GM12878 (cell line): ENCODE data around the gene HERPUD2. TPM values are rescaled to one million over a fixed set of nuclear protein-coding genes. Genes with fewer than 3 reads are reported as not detected.
A peak's percentile ranks its signal among the peaks of the same experiment; 100 is the strongest.

Experiments
- ATAC-seq: fragments of 200-7000 bp; cut with Tn5 transposase; 3 replicates; pipeline ENCODE4 v1.9.1; 2020; ENCODE audit warnings: mild to moderate bottlenecking, moderate library complexity
- BruUV-seq: library from RNA; stranded (reverse); fragments of 400-500 nt; replicated peaks from 2 replicates; lab custom pipeline; 2021; lab: Mats Ljungman, UMichigan
- CTCF ChIA-PET: fragments of 300-600 bp; sonication (Branson Sonifier 250); formaldehyde crosslinking; extraction: SDS; loops from one replicate; lab custom pipeline; 2021; ENCODE audit warnings: inconsistent platforms; lab: Yijun Ruan, JAX
- POLR2A ChIA-PET: fragments of 350-600 bp; formaldehyde crosslinking; extraction: SDS; loops from one replicate; lab custom pipeline; 2021; ENCODE audit warnings: inconsistent platforms; lab: Charles Lee
- RAD21 ChIA-PET: fragments of 300-600 bp; sonication (Branson Sonifier 250); formaldehyde crosslinking; loops from one replicate; lab custom pipeline; 2023; ENCODE audit warnings: antibody characterized with exemption; ENCODE audit not compliant: unreplicated experiment; lab: Charles Lee
- SMC1A ChIA-PET: fragments of 300-600 bp; sonication (Branson Sonifier 250); formaldehyde crosslinking; loops from one replicate; lab custom pipeline; 2023; ENCODE audit not compliant: unreplicated experiment, uncharacterized antibody; lab: Charles Lee
- DNase-seq: peaks from one replicate; pipeline ENCODE4 v3.0.0-alpha.2; 2011; ENCODE audit warnings: low read depth, low spot score
- FAIRE-seq: peaks from 3 replicates; lab custom pipeline; 2011; peaks lifted over from hg19 to GRCh38; lab: Jason Lieb, UNC
- H2AFZ ChIP-seq: 2 replicates; pipeline ENCODE4 v1.6.0; 2011; ENCODE audit warnings: low read depth, low read length, control low read depth; ENCODE audit not compliant: control insufficient read depth
- H3K27ac ChIP-seq: 2 replicates; pipeline ENCODE4 v1.5.1; 2011; ENCODE audit warnings: control low read depth; ENCODE audit not compliant: control insufficient read depth, insufficient read depth
- H3K27me3 ChIP-seq, 2 experiments: replicated peaks in 1 of 2; 2 replicates each; pipeline versions ENCODE4 v1.6.0 to v1.6.1; 2011; ENCODE audit warnings: low read length in 1 of 2; ENCODE audit not compliant: control insufficient read depth in 2 of 2, insufficient read depth in 2 of 2
- H3K36me3 ChIP-seq, 2 experiments: 2 replicates each; pipeline ENCODE4 v1.5.1; 2011; ENCODE audit warnings: low read length in 1 of 2; ENCODE audit not compliant: control insufficient read depth in 2 of 2, insufficient read depth in 2 of 2
- H3K4me1 ChIP-seq: 2 replicates; pipeline ENCODE4 v1.6.1; 2011; ENCODE audit warnings: mild to moderate bottlenecking, low read length, moderate library complexity, mixed read lengths; ENCODE audit not compliant: control insufficient read depth, insufficient read depth
- H3K4me2 ChIP-seq: 2 replicates; pipeline ENCODE4 v1.6.0; 2011; ENCODE audit warnings: control low read depth; ENCODE audit not compliant: control insufficient read depth, insufficient read depth
- H3K4me3 ChIP-seq: fragments of 200-600 bp; sonication (generic); 2 replicates; pipeline ENCODE4 v1.5.1; 2016
- H3K79me2 ChIP-seq: 2 replicates; pipeline ENCODE4 v1.6.0; 2011; ENCODE audit warnings: low read length; ENCODE audit not compliant: control insufficient read depth, insufficient read depth
- H3K9ac ChIP-seq: 2 replicates; pipeline ENCODE4 v1.8.0; 2011; ENCODE audit warnings: low read length, control low read depth, mixed read lengths; ENCODE audit not compliant: control insufficient read depth, insufficient read depth
- H3K9me3 ChIP-seq: replicated peaks from 3 replicates; pipeline ENCODE4 v1.5.1; 2011; ENCODE audit warnings: mild to moderate bottlenecking, low read length; ENCODE audit not compliant: control insufficient read depth, insufficient read depth
- H4K20me1 ChIP-seq: 2 replicates; pipeline ENCODE4 v1.6.0; 2011; ENCODE audit not compliant: control insufficient read depth, insufficient read depth
- SPI1 ChIP-seq: IDR thresholded peaks from 2 replicates; pipeline ENCODE4 v1.6.1; 2011; ENCODE audit warnings: low read depth, mild to moderate bottlenecking, low read length, moderate library complexity, borderline replicate concordance; ENCODE audit not compliant: insufficient read depth
- SREBF2 ChIP-seq: IDR thresholded peaks from 2 replicates; pipeline ENCODE4 v1.6.1; 2012; ENCODE audit warnings: mild to moderate bottlenecking, low read length
- SRF ChIP-seq, 2 experiments: IDR thresholded peaks; 2 replicates each; pipeline ENCODE4 v1.6.1; 2011; ENCODE audit warnings: low read depth in 2 of 2, low read length in 2 of 2, mild to moderate bottlenecking in 1 of 2, moderate library complexity in 1 of 2
- YBX1 ChIP-seq: fragments of 450-650 bp; IDR thresholded peaks from 2 replicates; pipeline ENCODE4 v1.6.1; 2016; ENCODE audit warnings: antibody characterized with exemption
- WGBS: methylation state at CpG from one replicate; pipeline ENCODE4 v1.1.6; 2016; ENCODE audit warnings: low lambda C conversion rate; ENCODE audit not compliant: insufficient replicate concordance, insufficient coverage; ENCODE audit errors: missing lambda C conversion rate; 5-methylcytosine and 5-hydroxymethylcytosine counted together
- in situ Hi-C: fragments of 300-500 bp; cut with MboI; formaldehyde crosslinking; loops from 9 replicates; pipeline ENCODE4 v1.14.3; 2018; ENCODE audit warnings: mixed read lengths
- intact Hi-C: fragments of 100-400 bp; cut with micrococcal nuclease; formaldehyde crosslinking; loops from one replicate; pipeline ENCODE4 v1.14.2; 2022; ENCODE audit not compliant: unreplicated experiment
- polyA plus RNA-seq, 11 experiments: library from polyadenylated mRNA; depleted of rRNA in 4 of 11; unstranded in 6 of 11; stranded (reverse) in 5 of 11; fragments of >200 nt; fragmentation: Nextera tagmentation in 4 of 11; fragmentation: Illumina TruSeq in 1 of 11; extraction: Ambion mirVana in 4 of 11; extraction: Trizol in 1 of 11; gene quantifications; 1 replicate in 1 of 11; 2 replicates in 10 of 11; pipeline versions ENCODE4 v1.2.1 to v1.2.3, GENCODE V29; 2011 to 2016; ENCODE audit warnings: inconsistent platforms in 2 of 11, missing spikeins in 2 of 11, low read depth in 1 of 11
- total RNA-seq, 4 experiments: library from RNA; depleted of rRNA in 3 of 4; stranded (reverse); fragments of >200 nt in 3 of 4; fragmentation: Illumina TruSeq in 1 of 4; extraction: Trizol in 1 of 4; gene quantifications; 2 replicates each; pipeline versions ENCODE4 v1.2.1 to v1.2.3, GENCODE V29; 2013 to 2021

The HERPUD2 gene
- total and polyA plus RNA-seq, 10 of the 15 experiments (the other 5 are each of a cell fraction or from before 2014, with no cell fraction given), result 4.7 to 69.6 (median 13.9) TPM

GRCh38 chr7:35721288-35721687 is 26.4 kb upstream of the HERPUD2 start:
- no peak for ATAC-seq
- Histone ChIP-seq H3K9me3 (peaks cover 4% of the 10 kb centered on the region; the same call in 1 of the 3 replicates), H4K20me1 (no peaks in the 10 kb centered on the region), H3K4me3 (no peak overlapping the region), H2AFZ (peak overlapping the region; percentile 6; the same call in 1 of the 2 replicates), H3K79me2 (no peaks in the 10 kb centered on the region), H3K27ac (no peak overlapping the region), H3K27me3 (no peaks in the 10 kb centered on the region), H3K4me1 (peaks cover 41% of the 10 kb centered on the region), H3K9ac (no peak overlapping the region), H3K4me2 (no peak overlapping the region), H3K36me3 (no peaks in the 10 kb centered on the region)
- in situ Hi-C loops, result loop anchor here (10.0 kb wide), 1 partner anchor 1624 kb away; no protein-coding TSS in a partner anchor
- no peak for TF ChIP-seq YBX1
- TF ChIP-seq SPI1, result peak; percentile 62; the same call in 1 of the 2 replicates
- ChIA-PET SMC1A (interaction anchor here (1.4 to 14.0 kb wide), 3 partner anchors 9 to 78 kb away, joined by 3 to 337 read pairs (median 21); no protein-coding TSS in a partner anchor), CTCF (interaction anchor here (2.9 kb wide), 1 partner anchor 81 kb away, joined by 9 read pairs; no protein-coding TSS in a partner anchor), RAD21 (interaction anchor here (1.1 to 11.5 kb wide), 3 partner anchors 12 to 82 kb away, joined by 4 to 273 read pairs (median 7); partner anchors contain the start of gene SEPTIN7), POLR2A (no interaction called here)
- no peak for FAIRE-seq
- 80% methylated on average over 2 of the region's 2 CpGs for WGBS
- intact Hi-C loops, result loop anchor here (10.0 kb wide), 2 partner anchors 564 to 966 kb away; no protein-coding TSS in a partner anchor
- no peak for DNase-seq
- no TSS peak for BruUV-seq

- H3K27me3 ChIP-seq, result no peaks in the 10 kb centered on the region
- no peak overlapping the region for H3K4me3 ChIP-seq
- no peak overlapping the region for H3K27ac ChIP-seq
- in situ Hi-C loops (loop anchor here (10.0 kb wide), 1 partner anchor 1624 kb away; no protein-coding TSS in a partner anchor), intact Hi-C loops (loop anchor here (10.0 kb wide), 2 partner anchors 564 to 966 kb away; no protein-coding TSS in a partner anchor)
- peaks cover 41% of the 10 kb centered on the region for H3K4me1 ChIP-seq
- H3K4me2 ChIP-seq, result no peak overlapping the region
- ChIA-PET CTCF (interaction anchor here (0.8 to 2.9 kb wide), 3 partner anchors 9 to 82 kb away, joined by 3 to 9 read pairs (median 3); no protein-coding TSS in a partner anchor), POLR2A (interaction anchor here (0.9 to 1.1 kb wide), 3 partner anchors 10 to 80 kb away, joined by 3 read pairs; partner anchors contain the start of gene SEPTIN7), SMC1A (interaction anchor here (0.7 to 14.0 kb wide), 5 partner anchors 10 to 969 kb away, joined by 3 to 337 read pairs (median 5); no protein-coding TSS in a partner anchor), RAD21 (interaction anchor here (1.1 to 11.5 kb wide), 3 partner anchors 11 to 82 kb away, joined by 4 to 273 read pairs (median 7); partner anchors contain the start of gene SEPTIN7)
- no peak for FAIRE-seq
- H3K36me3 ChIP-seq, result no peaks in the 10 kb centered on the region
- no peak overlapping the region for H2AFZ ChIP-seq
- H3K79me2 ChIP-seq, result no peaks in the 10 kb centered on the region
- no TSS peak for BruUV-seq
- no peak for ATAC-seq
- H4K20me1 ChIP-seq, result no peaks in the 10 kb centered on the region
- DNase-seq, result no peak
- no peak overlapping the region for H3K9ac ChIP-seq
- TF ChIP-seq SRF (IDR thresholded peaks at IDR 0.05; ENCODE audit: low read depth in 2 of 2, low read length in 2 of 2) (peak; percentile 30 to 61; a peak in 3 of 4 replicates), SREBF2 (no peak)
- TF ChIP-seq, all 136 proteins: peak for 1
- H3K9me3 ChIP-seq, result peaks cover 4% of the 10 kb centered on the region; the same call in 1 of the 3 replicates
Measured at GRCh38 chr7:35720849-35721248, 25.9 kb upstream of the HERPUD2 start.
